NCI-H2107 (cell line): ENCODE data around the gene SUPT3H.

Experiments
- DNase-seq: peaks from one replicate; lab custom pipeline; 2025; lab: John Stamatoyannopoulos, UW

SUPT3H gene

DNA sequence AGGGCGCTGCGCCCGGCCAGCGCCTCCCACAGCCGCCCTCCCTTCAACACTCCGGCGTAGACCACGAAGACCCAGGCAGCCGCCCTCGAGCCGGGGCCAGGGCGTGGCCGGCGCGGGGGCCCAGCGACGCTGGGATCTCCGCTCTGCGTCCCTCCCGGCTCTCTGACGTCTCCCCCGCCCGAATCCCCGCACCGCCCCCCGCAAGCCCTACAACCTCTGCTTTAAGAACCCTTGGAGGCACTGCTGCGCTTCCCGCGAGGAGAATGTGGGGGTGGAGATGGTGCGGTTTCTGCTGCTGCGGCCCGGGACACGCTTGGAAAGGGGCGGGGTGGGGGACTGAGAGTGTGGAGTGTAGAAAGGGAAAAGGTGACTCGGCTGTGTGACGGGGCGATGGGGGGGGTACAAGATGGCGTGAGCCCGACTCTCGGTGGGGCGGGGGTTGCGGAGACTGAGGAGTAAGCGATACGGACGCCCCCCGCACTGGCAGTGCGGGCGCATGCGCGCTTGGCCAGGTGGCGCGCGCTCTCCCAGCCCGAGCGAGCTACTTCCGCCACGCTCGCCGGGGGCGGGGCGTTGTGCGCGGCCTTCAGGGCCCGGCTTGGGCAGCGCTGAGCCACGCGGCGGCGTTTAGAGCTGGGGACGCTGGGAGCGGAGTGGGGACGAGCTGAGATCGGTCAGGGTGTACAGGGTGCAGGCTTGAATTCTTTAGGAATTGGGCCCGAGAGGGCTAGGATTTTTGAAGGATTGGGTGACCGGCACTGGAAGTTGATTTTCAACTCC is at the start of gene SUPT3H:
SUPT3H (minus strand) TSS at position 381 of the 780 bp plus-strand sequence.
- peak; percentile 32 for DNase-seq

GRCh38 chr6:45426251-45426650 is 48.5 kb upstream of the SUPT3H start:
- no peak for DNase-seq

DNA sequence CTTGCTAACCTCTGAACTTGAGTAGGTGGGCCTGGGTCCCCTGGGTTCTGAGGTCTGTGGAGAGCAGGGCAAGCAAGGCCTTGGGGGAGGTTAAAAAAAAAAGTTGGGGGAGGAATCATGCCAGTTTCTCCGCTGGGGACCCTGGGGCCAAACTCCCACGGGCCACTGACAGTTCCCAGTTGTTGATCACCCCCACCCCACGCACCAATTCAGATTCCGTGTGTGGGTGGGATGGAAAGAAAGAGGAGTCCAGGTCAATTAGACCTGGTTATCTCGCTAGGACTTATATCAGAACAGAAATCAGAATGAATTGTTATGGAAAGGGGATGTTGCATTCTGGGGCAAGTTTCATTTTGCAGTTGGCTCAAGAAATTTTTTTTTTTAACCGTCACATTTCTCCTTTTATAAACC is 46.7 kb upstream of the SUPT3H start:
- no peak for DNase-seq

GRCh38 chr6:45423824-45424450 is 46.2 kb upstream of the SUPT3H start:
- no peak for DNase-seq

GRCh38 chr6:45423111-45423823 is 45.5 kb upstream of the SUPT3H start:
- DNase-seq, result no peak

- DNase-seq, result no peak
These were observed 44.9 kb upstream of the SUPT3H start for GRCh38 chr6:45422503-45423110.

DNA sequence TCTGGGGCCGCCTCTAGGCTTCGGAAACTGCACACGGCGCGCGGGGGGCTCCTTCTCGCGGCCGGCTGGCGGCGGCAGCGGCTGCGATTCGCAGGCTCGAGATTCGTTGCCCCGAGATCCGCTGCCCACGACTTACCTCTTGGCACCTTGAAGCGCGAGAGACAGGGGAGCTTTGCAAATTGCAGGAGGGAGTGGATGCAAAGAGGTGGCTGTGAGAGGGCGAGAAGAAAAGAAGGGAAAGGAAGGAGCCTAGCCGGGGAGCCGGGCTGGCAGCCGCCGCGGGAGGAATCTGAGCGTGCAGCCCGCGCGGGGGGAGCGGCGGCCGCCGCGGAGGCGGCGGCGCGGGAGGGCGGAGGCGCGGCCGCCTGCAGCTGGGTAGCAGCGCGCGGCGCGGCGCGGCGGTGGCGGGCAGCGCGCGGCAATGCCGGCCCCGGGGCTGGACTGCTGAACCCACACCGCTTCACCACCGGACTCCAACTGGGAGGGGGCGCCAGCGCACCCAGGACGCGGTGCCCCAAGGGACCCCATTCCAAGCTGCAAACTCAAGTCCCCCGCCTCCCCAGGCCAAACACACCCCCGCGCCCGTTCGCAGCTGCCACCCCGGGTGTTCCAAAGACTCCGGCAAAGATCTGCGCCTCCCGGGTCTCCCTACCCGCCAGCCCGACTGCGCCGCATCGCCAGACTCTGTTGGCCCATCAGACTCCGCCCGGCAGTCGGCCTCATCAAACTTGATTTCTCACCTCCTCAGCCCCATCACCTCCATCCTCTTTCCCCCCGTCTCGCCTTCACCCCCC is 44.2 kb upstream of the SUPT3H start:
- no peak for DNase-seq

DNA sequence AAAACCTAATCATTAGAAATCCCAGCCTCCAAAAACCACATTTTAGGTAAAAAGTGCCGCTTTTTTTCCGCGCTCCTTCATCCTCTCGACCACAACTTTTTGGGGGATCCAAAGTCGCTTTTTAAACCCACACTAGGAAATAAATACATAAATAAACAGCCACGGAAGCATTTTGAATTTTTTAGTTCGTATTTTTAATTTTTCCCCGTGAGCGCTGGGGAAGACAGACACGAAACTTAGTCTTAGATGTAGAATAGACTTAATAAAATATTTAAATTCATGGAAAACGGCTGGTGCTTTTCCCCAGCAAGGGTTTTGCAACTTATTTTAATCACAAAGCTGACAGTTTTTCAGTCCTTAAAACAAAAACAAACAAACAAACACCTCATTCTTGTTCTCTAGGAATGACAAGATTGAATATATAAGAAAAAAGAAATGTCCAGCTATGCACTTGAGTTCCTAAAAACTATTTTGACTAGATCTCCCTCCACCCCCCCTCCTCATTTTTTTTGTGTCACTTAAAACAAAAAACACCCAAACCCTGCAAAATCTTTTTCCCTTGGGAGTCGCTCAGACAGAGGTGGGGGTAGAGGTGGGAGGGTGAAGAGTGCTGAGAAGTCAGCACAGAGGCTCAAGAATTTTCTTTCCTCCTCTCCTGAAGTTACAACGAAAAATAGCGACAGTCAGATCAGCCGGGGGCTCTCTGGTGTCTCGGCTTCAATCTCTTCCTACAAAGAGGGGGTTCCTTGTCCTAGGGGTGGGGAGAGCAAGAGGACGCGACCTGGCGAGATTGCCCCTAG is 43.4 kb upstream of the SUPT3H start:
- no peak for DNase-seq

DNA sequence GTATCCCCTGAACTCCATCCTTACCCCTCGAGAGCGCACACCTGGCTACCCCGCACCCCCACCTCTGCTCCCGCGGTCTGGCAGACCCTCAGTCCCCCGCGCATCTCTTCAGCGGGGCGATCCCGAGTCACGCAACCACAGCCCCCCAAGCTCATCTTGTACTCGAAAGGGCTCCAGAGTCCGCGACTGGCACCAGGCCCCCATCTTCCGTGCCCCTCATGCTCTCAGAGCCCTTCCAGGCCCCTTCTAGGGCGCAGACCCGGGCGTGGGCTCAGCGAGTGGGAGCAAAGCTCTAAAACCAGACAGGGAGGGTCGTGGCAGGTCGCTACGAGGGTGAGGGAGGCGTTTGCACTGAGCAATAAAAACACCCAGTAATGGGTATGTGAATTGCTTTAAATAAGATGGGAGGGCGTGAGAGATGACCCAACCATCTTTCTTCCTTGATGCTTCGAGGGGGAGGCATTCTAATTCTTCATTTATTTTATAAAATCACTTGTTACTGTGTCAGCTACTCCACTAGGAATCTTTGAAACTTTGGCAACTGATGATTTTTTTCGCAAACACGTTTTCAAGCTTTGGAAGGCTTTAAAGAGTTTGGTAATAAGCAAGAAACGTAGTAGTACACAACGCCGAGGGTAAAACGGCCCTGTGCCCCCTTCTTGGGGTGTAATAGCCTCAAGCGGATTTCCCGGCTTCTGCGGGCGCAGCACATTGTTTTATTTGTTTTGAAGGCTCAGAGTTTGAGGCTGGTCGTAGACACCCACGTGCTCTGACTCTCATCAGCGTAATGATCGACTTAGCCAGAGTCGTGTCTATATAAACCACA is 42.6 kb upstream of the SUPT3H start:
- no peak for DNase-seq

GRCh38 chr6:45419571-45420082 is 41.9 kb upstream of the SUPT3H start:
- DNase-seq, result no peak

DNA sequence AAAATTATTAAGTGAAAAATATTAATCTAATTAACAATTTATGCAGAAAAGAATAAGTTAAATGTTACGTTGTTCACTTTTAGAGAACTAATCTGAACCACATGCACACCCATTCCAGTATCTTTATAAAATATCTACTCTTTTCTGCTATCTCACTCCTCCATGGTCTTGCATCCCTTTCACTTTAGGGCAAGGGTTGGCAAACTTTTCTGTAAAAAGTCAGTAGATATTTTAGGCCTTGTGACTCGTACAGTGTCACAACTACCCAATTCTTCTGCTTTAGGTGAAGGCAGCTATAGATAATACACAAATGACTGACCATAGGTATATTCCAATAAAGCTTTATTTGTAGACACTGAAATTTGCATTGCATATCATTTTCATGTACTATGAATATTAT is 39.7 kb upstream of the SUPT3H start:
- DNase-seq, result no peak

DNA sequence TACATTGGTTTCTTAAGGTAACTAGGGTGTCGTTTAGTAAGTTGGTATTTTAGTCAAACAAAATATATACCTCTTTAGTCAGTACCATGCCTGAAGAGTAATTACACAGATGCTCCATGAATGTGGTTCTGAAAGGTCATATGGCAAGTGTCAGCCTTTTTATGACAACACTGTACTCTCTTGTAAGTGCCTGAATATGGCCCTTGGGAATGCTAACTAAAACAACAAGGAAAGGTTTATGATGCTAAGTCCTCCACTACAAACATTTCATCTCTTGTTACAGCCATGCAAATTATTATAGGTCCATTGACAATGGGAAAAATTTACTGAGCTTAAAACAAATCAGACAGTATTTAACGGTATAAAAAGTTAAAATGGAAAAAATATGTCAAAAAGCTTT is 39.0 kb upstream of the SUPT3H start:
- DNase-seq, result no peak

- no peak for DNase-seq
These were observed 38.2 kb upstream of the SUPT3H start for GRCh38 chr6:45415788-45416518.

DNA sequence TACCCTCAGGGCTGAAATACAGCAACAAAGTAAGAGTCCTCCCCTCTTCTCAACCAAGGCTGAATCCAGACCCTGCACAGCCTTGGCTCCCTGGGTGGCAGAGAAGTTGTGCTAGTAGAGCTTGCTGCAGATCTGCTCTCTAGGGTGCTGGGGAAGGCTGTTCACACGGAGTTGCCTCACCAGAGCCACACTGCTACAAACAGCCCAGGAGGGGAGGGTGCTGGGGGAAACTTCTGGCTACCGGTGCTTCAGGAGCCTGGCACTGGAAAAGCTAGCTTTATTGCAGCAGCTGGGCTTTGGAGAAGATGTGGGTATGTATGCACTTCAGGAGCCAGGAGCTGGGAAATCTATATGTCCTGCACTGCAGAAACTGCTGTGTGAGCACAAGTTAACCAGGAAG is 37.6 kb upstream of the SUPT3H start:
- no peak for DNase-seq

DNA sequence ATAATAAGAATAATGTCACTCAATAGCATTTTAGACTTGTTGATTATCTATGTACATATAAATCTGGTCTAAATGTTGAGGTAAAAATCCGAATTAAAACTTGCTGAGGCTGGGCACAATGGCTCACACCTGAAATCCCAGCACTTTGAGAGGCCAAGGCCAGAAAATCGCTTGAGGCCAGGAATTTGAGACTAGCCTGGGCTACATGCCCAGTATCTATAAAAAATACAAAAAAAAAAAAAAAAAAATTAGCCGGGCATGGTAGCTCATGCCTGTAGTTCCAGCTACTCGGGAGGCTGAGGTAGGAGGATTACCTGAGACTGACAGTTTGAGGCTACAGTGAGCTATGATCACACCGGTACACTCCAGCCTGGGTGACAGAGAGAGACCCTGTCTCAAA is 34.2 kb upstream of the SUPT3H start:
- no peak for DNase-seq

DNA sequence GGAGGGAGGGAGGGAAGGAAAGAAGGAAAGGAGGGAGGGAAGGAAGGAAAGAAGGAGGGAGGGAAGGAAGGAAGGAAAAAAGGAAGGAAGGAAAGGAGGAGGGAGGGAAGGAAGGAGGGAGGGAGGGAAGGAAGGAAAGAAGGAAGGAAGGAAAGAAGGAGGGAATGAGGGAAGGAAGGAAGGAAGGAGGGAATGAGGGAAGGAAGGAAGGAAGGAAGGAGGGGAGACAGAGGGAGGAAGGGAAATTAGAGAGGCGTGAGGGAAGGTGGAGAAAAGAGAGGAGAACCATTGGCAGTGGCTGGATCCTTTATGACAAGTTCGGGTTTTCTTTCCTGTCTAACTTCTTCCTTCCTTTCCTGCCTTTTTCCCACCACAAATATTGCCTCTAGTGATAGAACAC is 22.3 kb upstream of the SUPT3H start:
- no peak for DNase-seq

- DNase-seq, result no peak
These were observed 20.5 kb upstream of the SUPT3H start for GRCh38 chr6:45398075-45398813.

- DNase-seq, result no peak
These were observed 16.9 kb upstream of the SUPT3H start for GRCh38 chr6:45394586-45395095.
